HG02623 (cell line): ENCODE measurements around the gene CACNA2D4.
"Not testable (repeated sequence)": the region's sequence is repeated elsewhere in the genome, so short reads cannot be mapped to it uniquely, and the experiment has no call there.

ENCODE experiments used
- ATAC-seq: cut with Tn5 transposase; IDR thresholded peaks from one replicate; pipeline ENCODE4 v1.9.1; 2021; ENCODE audit warnings: moderate library complexity; ENCODE audit not compliant: unreplicated experiment

Gene CACNA2D4

DNA sequence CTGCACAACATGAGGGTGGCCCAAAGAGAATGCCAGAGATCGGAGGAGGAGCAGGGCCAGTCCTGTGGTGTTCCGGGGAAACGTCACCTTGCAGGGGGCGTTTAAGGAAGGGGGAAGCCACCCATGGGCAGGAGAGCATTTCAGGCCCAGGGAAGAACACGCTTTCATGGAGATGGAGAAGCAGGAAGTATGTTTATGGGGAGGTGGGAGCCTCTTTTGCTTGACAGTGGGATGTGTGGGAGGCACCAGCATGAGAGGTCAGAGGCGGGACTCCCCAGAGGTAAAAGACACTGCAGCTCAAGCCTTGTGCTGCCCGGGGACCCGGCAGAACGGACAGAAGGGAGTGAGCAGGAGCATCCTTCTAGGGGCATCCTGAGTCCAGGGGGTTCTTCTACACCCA lies 99.4 kb downstream of the CACNA2D4 start:
- no peak for ATAC-seq

DNA sequence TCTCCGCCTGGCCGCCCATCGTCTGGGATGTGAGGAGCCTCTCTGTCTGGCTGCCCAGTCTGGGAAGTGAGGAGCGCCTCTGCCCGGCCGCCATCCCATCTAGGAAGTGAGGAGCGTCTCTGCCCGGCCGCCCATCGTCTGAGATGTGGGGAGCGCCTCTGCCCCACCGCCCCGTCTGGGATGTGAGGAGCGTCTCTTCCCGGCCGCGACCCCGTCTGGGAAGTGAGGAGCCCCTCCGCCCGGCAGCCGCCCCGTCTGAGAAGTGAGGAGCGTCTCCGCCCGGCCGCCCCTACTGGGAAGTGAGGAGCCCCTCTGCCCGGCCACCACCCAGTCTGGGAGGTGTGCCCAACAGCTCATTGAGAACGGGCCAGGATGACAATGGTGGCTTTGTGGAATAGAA lies 100.5 kb downstream of the CACNA2D4 start:
- ATAC-seq = not testable (repeated sequence)

DNA sequence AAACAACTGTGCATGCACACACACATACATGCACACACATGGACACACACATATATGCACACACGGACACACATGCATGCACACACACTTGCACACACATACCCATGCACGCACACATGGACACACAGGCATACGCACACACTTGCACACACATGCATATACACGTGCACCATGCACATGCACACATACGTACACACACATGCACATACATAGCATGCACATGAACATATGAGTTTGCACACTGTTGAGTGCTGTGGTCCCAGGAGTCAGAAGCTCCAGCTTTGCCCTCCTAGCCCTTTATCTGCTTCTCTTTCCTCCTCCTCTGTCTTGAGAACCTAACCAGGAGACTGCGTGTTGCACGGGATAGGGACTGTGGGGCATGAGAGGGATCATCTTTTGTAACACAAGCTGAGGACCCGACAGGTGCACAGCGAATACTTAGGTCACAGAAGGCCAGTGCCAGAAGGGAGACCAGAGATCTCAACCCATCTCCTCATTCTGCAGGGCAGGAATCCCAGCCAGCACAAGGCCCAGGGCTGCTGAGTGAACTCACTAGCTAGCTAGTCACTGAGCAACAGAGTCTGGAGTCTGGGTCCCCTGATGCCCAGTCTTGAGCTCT lies 101.6 kb downstream of the CACNA2D4 start:
- ATAC-seq = no peak

DNA sequence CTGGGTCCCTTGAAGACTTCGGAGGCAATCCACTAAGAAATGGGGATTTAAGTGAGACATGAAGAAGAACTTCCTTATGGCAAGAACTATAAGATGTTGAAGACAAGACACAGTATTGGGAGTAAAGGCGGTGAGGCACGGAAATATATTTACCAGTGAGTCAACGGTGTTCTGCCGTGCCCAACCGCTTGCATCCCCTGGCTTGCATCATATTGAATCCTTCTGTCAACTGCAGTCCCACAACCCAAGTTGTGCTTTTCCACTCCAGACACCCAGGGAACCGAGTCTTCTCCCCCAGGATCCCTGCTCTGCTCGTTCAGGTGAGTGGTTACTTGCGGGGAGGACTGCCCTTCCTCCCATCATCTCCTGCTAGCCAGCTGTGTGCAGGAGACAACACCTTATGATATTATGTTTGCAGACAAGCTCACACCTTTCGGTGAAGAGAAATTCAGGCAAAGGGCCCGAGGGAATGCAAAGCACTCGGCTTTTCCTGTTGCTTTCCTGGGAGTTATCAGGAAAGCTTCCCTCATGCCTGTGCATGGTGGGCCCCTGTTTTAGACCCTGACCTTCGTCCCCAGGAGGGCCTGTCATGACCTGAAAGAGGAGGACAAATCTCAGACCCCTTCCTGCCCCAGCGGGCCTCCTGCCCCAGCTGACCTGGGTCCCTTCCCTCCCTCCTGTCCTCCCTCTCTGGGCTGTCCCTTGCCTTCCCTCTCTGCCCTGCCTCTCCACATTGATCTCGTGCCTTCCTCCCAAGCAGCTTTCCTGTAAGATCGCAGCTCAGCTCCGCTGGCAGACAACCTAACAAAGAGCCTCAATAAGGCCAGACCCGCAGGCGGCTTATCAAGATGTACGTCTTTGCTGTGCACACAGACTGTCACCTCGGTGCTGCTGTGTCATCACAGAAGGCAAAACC lies 102.4 kb downstream of the CACNA2D4 start:
- no peak for ATAC-seq

DNA sequence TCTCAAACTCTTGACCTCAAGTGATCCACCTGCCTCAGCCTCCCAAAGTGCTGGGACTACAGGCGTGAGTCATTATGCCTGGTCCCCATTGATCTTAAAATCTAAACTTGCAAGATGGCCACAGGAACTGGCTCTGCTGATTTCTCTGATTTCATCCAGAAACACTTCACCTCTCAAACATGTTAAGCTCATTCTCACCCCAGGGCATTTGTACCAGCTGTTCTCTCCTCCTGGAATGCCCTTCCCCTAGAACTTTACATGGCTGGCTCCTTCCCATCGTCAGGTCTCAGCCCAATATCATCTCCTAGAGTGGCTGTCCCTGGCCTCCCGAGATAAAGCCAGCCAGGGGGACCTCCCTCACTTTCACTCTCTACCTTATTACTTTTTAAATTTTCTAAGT lies 103.3 kb downstream of the CACNA2D4 start:
- no peak for ATAC-seq

DNA sequence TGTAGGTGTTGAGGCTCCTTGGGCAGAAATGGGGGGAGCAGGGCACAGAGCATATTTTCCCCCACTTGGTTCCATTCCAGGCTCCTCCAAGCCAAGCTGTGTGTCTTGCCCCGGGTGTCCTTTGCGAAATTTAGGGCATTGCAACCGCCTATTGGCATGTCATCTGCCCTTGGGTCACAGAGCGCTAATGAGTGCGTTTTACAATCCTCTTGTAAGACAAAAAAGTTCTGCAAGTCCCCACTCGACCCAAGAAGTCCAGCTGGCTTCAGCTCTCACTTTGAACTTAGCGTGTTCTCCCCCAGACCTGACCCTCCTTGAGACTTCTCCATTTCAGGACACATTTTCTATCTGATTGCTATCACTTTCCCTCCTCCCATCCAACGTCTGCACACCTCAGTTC lies 104.2 kb downstream of the CACNA2D4 start:
- no peak for ATAC-seq

DNA sequence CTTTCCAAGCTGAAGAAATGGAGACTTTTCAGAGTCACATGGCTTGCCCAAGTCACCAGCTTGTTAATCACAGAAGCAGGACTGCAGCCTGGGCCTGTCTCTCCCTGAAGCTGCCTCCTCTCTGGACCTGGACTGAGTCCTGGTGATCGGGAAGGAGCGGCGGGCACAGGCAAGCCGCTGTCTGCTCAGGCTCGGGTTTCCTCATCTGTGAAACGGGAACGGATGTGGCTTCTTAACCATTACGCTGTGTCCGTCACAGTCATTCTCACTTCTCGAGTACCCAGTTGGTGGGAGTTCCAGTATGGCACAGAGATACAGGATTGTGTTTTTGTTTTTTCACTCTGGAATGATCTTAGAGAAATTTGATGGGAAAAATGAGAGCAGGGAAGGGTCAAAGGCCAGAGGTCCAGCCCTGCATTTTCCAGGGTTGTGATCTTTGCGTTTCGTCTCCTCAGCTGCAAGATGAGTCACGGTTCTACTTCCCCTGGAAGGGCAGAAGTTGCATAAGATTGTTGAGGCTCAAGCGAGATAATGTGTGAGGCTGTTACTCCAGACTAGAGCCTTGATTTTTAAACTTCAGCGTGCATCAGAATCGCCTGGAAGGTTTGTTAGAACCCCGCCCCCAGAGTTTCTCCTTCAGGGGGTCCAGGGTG lies 105.7 kb downstream of the CACNA2D4 start:
- no peak for ATAC-seq

DNA sequence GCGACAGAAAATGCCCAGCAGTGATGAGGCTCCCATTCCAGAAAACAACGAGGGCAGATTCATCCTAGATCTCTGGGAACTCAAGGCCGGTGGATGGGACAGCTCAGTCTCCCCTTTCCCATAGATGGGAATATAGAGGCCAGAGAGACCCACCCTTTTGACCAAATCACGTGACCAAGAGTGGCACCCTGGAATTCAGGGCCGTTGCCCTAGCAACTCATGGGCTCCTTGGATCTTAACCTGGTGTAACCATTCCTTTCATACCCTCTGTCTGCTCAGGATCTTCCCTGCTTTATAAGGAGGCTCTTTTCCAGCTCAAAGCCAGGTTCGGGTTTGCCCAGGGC lies 106.5 kb downstream of the CACNA2D4 start:
- no peak for ATAC-seq

DNA sequence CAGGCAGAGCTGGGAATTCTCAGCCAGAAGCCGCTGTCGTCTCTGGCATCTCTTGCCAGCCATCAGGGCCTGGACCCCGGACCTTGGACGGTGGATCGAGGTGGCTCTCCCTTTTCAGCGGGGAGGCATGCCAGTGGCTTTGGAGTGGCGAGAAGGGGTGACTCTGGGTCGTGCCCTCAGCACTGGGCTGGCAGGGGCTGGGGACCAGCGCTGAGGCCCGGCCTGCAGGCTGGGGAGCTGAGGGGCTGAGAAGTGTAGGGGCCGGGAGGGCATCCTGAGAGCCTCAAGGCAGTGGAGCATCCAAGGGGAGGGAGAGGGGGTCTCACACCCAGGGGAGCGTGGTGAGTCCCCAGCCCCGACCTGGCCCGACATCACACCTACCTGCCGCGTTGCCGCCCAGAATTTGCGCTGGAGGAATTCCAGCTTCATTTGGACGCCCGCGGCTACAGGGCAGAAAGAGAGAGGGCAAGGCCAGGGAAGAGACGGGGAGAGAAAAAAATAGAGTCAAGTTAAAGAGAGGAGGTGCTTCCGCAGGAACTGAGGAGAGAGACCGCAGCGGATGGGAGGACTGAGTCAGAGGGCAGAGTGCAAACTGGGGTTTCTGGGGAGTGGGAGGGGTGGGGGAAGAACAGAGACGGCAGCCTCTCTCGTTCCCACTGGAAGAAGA lies 107.0 kb downstream of the CACNA2D4 start:
- no peak for ATAC-seq

DNA sequence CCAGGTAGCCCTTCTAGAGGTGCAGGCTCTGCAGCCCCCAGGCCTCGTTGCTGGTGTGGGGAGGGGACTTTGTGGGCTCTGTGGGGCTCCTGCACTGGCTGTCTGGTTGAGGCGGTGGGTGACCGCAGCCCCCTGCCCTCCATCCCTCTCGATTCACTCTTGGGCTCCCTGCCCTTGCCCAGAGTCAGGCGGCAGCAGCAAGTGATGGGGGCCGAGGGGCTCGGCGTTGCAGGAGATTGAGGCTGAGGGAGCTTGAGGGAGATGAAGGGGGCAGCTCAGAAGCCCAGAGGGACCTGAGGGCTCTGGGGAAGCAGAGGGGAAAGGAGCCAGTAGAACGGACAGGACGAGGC lies 107.5 kb downstream of the CACNA2D4 start:
- no peak for ATAC-seq

DNA sequence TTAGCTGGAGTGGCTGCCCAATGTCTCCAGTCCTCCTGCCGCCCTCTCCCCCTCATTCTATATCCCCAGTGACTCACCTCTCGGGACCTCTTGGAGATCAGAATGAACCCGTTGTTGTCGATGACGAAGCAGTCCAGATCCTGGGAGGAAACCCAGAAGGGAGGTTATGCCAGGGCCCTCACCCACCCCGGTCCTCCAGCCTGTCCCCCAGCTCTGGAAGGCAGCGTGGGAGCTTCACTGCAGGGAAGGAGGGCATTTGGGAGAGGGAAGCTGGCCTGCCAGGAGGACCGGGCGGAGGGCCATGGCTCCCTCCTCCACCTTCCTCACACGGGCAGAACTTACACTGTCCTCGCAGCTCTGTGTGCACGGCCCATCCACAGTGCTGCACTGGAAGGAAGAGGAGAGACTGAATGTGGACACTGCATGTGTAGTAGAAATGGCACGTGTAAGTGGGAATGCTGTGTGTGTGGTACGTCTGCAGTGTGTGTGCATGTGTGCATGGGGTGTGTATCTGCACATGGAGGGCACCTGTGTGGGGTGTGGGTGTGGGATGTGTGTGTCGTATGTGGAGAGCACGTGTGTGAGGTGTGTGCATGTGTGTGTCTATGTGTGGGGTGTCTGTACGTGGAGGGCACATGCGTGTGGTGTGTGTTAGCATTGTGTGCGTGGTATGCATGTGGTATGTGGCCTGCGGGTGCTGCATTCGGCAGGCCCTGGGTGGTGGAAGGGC lies 108.1 kb downstream of the CACNA2D4 start:
- ATAC-seq = no peak

DNA sequence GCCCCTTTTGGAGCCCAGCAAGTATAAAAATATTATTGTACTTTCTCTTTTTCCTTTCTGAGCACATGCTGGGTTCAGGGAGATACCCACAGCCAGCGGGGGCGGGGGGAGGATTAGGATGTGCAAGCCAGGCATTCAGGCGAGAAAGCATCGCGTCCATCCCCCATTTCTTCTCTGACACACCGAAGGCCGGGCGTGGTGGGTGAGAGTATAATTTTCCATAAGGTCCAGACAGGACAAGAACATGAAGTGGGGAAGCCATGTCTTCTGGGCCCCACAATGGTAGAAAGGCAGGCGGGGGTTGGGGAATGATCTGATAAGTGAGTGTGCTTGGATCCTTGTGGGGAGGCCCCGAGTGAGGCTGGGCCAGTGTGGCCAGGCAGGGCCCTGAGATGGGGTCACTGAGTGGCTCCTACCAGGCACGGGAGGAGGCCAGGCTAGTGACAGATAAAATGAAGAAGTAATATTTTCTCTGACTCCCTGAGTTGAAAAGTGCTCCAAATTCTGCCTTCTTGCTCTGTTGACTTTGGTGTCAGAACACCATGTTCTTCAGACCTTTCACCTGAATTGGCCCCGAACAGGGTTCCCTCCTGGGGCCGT lies 108.8 kb downstream of the CACNA2D4 start:
- ATAC-seq = no peak

DNA sequence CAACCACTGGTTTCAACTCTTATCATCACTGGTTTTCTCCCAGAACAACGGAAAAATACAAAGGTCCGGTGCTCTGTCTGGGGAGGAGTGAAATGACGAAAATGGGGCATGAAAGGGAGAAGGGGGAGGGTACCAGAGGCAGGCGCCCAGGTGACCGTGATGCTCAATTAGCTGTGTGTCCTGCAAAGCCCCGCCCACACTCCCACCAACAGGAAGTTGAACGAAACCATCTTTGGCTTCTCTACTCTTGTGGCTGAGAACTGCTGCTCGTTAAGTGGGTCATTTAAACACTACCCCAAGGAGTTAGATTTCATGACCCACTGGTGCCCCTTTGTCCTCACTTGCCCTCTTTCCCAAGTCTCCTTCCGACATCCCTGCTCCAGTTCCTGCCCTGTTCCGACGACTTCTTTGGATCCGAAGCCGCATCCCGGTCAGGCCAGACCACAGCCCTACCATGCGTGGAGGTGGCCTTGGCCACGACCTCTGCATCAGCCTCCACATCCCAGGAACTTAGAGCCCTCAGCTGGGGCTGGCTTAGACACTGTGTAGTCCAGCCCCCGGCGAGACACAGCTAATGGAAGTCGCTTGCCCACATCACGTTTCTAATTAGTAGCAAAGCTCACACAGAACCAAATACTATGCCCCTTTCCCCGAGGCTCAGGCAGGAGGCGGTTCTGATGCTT lies 109.5 kb downstream of the CACNA2D4 start:
- no peak for ATAC-seq

DNA sequence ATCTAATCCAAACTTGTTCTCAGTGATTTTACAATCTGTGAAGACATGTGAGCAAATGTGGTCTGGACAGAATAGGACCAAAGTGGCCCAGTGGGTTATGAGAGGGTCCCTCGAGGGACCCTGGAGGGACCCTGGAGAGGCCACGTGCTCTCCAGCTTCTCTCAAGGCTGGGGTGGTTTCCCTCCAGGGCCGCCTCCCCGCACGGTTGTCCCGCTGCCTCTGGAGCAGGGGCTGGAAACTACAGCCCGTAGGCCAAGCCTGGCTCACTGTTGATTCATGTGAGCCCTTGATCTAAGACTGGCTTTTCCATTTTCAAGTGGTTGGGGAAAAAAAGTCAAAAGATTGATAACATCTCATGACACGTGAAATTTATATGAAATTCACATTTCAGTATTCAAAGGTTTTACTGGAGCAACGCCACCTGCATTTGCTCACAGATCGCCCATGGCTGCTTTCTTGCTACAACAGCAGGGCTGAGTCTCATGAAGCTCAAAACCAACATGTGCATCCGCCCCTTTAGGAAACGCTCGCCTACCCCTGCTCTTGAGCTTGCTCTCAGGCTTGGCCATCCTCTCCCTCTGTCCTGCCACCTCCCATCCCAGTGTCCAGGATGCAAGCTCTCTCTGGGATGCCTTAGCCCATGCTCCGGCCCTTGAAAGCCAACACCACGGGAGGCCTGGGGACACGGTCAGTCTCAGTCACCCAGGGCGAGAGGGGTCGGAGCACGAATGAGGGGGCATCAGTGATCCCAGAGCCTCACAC lies 110.2 kb downstream of the CACNA2D4 start:
- ATAC-seq = no peak

DNA sequence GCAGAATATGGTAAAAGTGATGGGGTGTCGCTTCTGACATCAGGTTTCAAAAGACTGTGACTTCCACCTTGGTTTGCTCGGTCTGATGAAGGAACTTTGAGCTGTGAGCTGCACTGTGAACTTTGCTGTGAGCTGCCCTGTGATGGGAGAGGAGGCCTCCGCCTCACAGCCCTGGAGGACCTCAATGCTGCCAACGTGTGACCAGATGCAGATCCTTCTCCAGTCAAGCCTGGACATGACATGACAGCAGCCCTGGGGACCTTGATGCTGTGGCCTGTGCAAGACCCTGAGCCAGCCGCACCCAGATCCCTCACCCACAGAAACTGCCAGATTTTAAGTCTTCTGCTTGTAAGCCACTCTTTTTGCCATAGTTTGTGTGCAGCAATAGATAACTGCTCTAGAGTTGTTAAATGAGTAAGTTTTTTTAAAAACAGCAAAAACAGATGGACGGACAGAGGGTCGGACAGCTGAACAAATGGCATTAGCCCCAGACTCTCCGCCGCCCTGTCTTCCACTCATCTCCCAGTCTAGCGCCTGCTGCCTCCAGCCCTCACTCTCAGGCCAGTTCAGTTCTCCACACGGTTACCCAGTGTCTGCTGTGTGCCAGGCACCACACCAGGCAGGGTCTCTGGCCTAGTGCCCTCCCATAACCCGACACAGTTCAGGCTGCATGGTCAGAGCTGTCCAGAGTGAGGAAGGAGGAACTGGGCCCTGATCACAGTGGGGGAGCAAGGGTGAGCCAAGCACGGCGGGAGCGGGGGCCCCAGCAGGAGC lies 111.2 kb downstream of the CACNA2D4 start:
- ATAC-seq = no peak

DNA sequence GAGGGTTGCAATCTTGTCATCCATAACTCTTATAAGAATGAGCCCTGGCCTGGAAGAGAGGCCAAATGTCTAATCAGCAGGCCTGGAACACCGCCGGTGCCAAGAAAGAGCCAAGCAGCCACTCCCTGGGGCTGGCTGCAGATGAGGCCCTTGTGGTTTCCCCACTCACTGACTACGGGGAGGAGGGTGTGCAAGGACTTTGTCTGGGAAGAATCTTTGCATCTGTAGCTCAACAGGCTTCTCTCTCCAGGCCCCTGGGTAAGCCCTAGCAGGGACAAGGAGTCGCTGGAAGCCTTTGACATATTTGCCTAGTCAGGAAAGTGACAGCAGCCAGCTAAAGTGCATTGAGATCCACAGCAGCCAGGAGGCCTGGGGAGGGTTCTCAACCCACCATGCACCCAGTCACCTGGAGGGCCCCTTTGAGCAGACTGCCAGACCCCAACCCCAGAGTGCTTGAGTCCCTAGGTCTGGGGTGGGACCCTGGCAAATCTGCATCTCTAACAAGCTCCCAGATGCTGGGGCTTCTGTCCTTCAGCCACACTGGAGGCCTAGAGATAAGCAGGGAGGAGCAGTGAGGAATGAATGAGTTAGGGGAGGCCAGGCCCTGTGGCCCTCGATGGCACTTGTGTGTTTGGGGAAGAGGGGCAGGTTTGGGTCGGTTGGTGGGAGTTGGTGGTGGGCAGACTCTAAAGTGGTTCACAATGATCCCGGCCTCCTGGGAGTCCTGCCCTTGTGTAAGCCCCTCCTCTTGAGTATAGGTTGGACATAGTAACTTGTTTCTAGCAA lies 112.0 kb downstream of the CACNA2D4 start:
- no peak for ATAC-seq

DNA sequence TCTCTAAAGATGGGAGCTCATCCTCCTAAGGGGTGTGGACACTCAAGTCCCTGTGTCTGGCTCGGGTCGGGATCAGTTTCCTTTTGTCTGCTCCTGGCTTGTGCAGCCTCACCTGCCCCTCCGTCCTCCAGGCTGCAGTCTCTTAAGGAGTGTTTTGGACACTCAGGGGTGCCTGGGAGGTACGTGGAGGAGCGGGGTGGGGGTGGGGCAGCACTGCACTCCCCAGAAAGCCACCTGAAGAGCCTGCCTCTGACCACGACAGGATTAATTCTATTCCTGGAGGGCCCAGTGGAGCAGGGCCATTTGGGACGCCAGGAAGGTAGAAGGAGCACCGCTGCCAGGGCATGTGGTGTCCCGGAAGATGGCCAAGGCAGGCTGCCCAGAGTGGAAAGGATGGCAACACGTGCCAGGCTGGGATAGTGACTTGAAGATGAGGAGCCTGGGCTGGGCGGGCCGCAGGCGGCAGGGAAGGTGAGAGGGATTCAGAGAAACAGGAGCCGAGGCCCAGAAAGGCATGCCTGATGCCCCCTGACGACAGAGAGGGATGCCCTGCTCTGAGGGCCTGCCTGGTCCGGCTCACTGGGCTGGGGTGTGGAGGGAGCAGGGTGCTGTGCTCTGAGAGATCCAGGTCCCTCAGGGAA lies 112.9 kb downstream of the CACNA2D4 start:
- no peak for ATAC-seq
